Measurements from ENCODE around the gene GSK3B. TPM values are rescaled to one million over a fixed set of nuclear protein-coding genes. Genes with fewer than 3 reads are reported as not detected.
A peak's percentile ranks its signal among the peaks of the same experiment; 100 is the strongest.

Gene GSK3B
- total RNA-seq, 6 donors from 2014 or later, result 41.4 to 84.9 (median 48.0) TPM

DNA sequence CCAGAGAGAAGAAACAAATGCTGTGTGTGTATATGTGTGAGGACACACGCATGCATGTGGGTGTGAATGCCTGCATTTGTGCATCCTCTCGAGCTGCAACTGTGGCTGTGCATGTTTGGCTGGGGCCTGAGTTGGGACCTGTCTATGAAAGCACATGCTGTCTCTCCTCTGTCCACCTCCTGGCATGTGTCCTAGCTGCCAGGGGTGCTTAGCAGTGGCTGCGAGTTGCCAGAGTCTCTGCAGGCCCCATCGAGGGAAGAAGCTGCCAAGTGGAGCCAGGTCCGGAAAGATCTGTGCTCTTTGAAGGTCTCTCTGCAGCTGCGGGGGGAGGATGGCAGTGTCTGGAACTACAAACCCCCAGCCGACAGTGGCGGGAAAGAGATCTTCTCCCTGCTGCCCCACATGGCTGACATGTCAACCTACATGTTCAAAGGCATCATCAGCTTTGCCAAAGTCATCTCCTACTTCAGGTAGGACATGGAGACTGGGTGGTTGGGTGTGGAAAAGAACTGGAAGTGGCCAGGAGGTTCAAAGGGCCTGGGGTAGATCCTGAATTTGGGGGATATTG is 281.7 kb downstream of the GSK3B start:
- Histone ChIP-seq H3K9me3 (no peaks in the 10 kb centered on the region), H3K27ac (no peak overlapping the region), H3K27me3 (no peaks in the 10 kb centered on the region), H3K4me3 (no peak overlapping the region), H3K4me1 (peaks cover 0 to 14% (median 7%) of the 10 kb centered on the region in 4 donors), H3K36me3 (no peaks in the 10 kb centered on the region)
- TF ChIP-seq EP300 (IDR thresholded peaks at IDR 0.05) (no peak), POLR2A (IDR thresholded peaks at IDR 0.05) (no peak), POLR2AphosphoS5 (IDR thresholded peaks at IDR 0.05) (no peak), CTCF (IDR thresholded peaks at IDR 0.05) (no peak)
- no peak for ATAC-seq (ENCODE audit: low FRiP score in 2 of 2)
- no peak for DNase-seq
- WGBS, 2 donors, result 98% methylated on average over 5 to 8 of the region's 8 CpGs

DNA sequence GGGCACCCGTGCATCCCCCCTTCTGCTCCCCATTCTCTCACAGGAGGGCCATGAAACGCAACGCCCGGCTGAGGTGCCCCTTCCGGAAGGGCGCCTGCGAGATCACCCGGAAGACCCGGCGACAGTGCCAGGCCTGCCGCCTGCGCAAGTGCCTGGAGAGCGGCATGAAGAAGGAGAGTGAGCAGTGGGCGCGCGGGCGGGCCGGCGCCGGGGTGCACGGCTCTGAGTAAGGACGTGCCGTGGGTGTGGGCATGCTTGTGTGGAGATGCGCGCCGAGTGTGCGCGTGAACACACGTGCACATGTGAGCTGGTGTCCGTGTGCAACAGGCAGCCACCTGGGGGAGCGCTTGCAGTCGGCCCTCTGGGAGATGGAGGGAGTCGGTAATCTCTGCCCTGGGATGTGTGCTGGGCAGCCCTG is 284.2 kb downstream of the GSK3B start:
- H3K36me3 ChIP-seq, result no peaks in the 10 kb centered on the region
- TF ChIP-seq POLR2AphosphoS5 (IDR thresholded peaks at IDR 0.05) (no peak), CTCF (IDR thresholded peaks at IDR 0.05) (peak in 1 of 6 experiments; percentile 9), POLR2A (IDR thresholded peaks at IDR 0.05) (no peak), EP300 (IDR thresholded peaks at IDR 0.05) (no peak)
- H3K27me3 ChIP-seq, result no peaks in the 10 kb centered on the region
- H3K4me1 ChIP-seq, result peaks cover 0 to 14% (median 7%) of the 10 kb centered on the region in 4 donors
- ATAC-seq (ENCODE audit: low FRiP score in 2 of 2) (peak; percentile 62 to 72), DNase-seq (peak; percentile 23 to 90)
- WGBS, 2 donors, result 2 to 13% methylated on average over 3 to 26 of the region's 33 CpGs
- no peak overlapping the region for H3K27ac ChIP-seq
- H3K4me3 ChIP-seq, result peak overlapping the region; percentile 7 to 64 (median 58)
- H3K9me3 ChIP-seq, result no peaks in the 10 kb centered on the region

GRCh38 chr3:119809249-119810017 is 284.8 kb downstream of the GSK3B start:
- Histone ChIP-seq H3K9me3 (no peaks in the 10 kb centered on the region), H3K4me3 (peak overlapping the region in 3 of 4 donors; percentile 54 to 64 (median 61)), H3K27ac (no peak overlapping the region), H3K4me1 (peaks cover 0 to 14% (median 7%) of the 10 kb centered on the region in 4 donors), H3K36me3 (no peaks in the 10 kb centered on the region), H3K27me3 (no peaks in the 10 kb centered on the region)
- TF ChIP-seq POLR2A (IDR thresholded peaks at IDR 0.05), result no peak
- TF ChIP-seq EP300 (IDR thresholded peaks at IDR 0.05), result no peak
- peak; percentile 18 to 25 for ATAC-seq (ENCODE audit: low FRiP score in 2 of 2)
- no peak for DNase-seq
- 32 to 36% methylated on average over 15 to 31 of the region's 31 CpGs for WGBS, 2 donors

DNA sequence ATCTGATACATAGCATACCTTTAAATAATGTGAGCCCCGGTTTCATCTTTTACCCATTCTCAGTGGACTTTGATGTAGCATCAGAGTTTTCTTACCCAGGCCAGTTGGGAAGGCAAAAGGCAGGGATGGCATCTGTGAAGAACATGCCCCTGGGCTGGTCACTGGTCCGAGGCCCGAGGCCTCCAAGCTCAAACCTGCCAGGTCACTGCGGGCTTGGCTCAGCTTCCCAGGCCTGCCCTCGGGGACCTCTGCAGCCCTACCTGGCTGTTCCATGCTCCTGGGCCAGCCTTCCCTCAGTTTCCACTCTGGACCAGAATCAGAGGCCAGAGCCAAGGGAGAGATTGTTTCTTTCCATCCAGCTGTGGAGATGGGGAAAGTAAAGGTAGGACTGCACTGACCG is 285.4 kb downstream of the GSK3B start:
- H3K9me3 ChIP-seq, result no peaks in the 10 kb centered on the region
- DNase-seq (peak in 1 of 2 donors; percentile 32), ATAC-seq (ENCODE audit: low FRiP score in 2 of 2) (no peak)
- no peak overlapping the region for H3K27ac ChIP-seq
- no peak overlapping the region for H3K4me3 ChIP-seq
- H3K36me3 ChIP-seq, result no peaks in the 10 kb centered on the region
- H3K27me3 ChIP-seq, result no peaks in the 10 kb centered on the region
- WGBS, 2 donors, result 91 to 96% methylated on average over 5 to 6 of the region's 6 CpGs
- no peak for TF ChIP-seq POLR2A (IDR thresholded peaks at IDR 0.05)
- TF ChIP-seq EP300 (IDR thresholded peaks at IDR 0.05), result no peak
- no peak for TF ChIP-seq POLR2AphosphoS5 (IDR thresholded peaks at IDR 0.05)
- no peak for TF ChIP-seq CTCF (IDR thresholded peaks at IDR 0.05)
- peaks cover 0 to 14% (median 7%) of the 10 kb centered on the region in 4 donors for H3K4me1 ChIP-seq

DNA sequence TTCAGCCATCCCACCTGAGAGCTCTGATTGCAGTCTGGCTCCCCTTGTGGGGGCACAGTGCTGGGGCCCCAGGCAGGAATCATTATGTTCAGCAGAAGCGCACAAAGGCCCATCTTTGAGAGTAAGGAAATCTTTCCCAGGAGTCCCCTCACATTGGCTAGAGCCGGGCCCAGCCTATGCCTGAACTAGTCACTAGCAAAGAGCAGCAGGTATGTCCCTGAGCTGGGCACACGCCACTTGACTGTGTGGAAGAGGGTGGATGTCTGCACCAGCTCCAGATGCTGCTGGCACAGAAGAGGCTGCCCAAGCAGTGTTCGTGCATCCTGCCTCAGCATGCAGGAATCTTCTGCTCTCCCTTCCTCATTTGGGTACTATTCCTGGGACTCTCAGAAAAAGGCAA is 286.0 kb downstream of the GSK3B start:
- no peak overlapping the region for H3K27ac ChIP-seq
- H3K27me3 ChIP-seq, result no peaks in the 10 kb centered on the region
- 98 to 100% methylated on average over 4 of the region's 4 CpGs for WGBS, 2 donors
- no peaks in the 10 kb centered on the region for H3K9me3 ChIP-seq
- no peak overlapping the region for H3K4me3 ChIP-seq
- no peak for ATAC-seq (ENCODE audit: low FRiP score in 2 of 2)
- no peak for DNase-seq
- no peaks in the 10 kb centered on the region for H3K36me3 ChIP-seq
- H3K4me1 ChIP-seq, result peaks cover 0 to 14% (median 7%) of the 10 kb centered on the region in 4 donors
- TF ChIP-seq POLR2A (IDR thresholded peaks at IDR 0.05) (no peak), EP300 (IDR thresholded peaks at IDR 0.05) (no peak), POLR2AphosphoS5 (IDR thresholded peaks at IDR 0.05) (no peak), CTCF (IDR thresholded peaks at IDR 0.05) (no peak)

Measured in upper lobe of left lung (tissue), 6 donors.